T-cell (primary cell): Measurements from ENCODE around the gene FOXA3. TPM values are rescaled to one million over a fixed set of nuclear protein-coding genes. Genes with fewer than 3 reads are reported as not detected.
A peak's percentile ranks its signal among the peaks of the same experiment; 100 is the strongest.

ENCODE experiments used
- ATAC-seq, 4 experiments: fragments of 200-7000 bp in 3 of 4; fragments of 150-1000 bp in 1 of 4; cut with Tn5 transposase; replicated peaks in 1 of 4; 1 replicate in 3 of 4; 2 replicates in 1 of 4; pipeline ENCODE4 v1.10.0; 2021; ENCODE audit warnings: moderate library complexity in 3 of 4, mild to moderate bottlenecking in 2 of 4, moderate number of reproducible peaks in 1 of 4
- CTCF ChIA-PET, 2 donors: fragments of 300-600 bp; sonication (Branson Sonifier 250); formaldehyde crosslinking; loops; one replicate each; lab custom pipeline; 2022; ENCODE audit warnings: antibody characterized with exemption in 2 of 2; lab: Charles Lee
- POLR2A ChIA-PET, 2 donors: fragments of 300-600 bp; sonication (Branson Sonifier 250); formaldehyde crosslinking; loops; one replicate each; lab custom pipeline; 2022; ENCODE audit warnings: antibody characterized with exemption in 2 of 2; lab: Charles Lee
- DNase-seq, 35 experiments: peaks; one replicate each; pipeline versions ENCODE4 v3.0.0 to v3.0.0-alpha.2; 2013 to 2023
- H3K27ac ChIP-seq: one replicate; pipeline ENCODE4 v1.5.1; 2013; ENCODE audit warnings: low read length
- H3K27me3 ChIP-seq, 2 experiments: replicated peaks in 1 of 2; 1 replicate in 1 of 2; 2 replicates in 1 of 2; pipeline versions ENCODE4 v1.6.1 to v1.7.0; 2013; ENCODE audit warnings: low read length in 1 of 2, mixed read lengths in 1 of 2; ENCODE audit not compliant: control insufficient read depth in 2 of 2, insufficient read depth in 2 of 2; ENCODE audit errors: extremely low read depth in 1 of 2
- H3K36me3 ChIP-seq, 2 donors: 1 replicate in 1 of 2; 2 replicates in 1 of 2; pipeline versions ENCODE4 v1.6.1 to v1.7.0; 2013; ENCODE audit warnings: low read length in 1 of 2; ENCODE audit not compliant: control insufficient read depth in 2 of 2, insufficient read depth in 1 of 2; ENCODE audit errors: extremely low read depth in 1 of 2
- H3K4me1 ChIP-seq, 2 experiments: 1 replicate in 1 of 2; 2 replicates in 1 of 2; pipeline versions ENCODE4 v1.6.1 to v1.7.0; 2013; ENCODE audit warnings: low read length in 2 of 2, mixed read lengths in 1 of 2; ENCODE audit not compliant: insufficient read depth in 2 of 2, control insufficient read depth in 1 of 2; ENCODE audit errors: extremely low read depth in 1 of 2
- H3K4me3 ChIP-seq, 2 donors: 1 replicate in 1 of 2; 2 replicates in 1 of 2; pipeline versions ENCODE4 v1.5.1 to v1.7.0; 2013; ENCODE audit warnings: mild to moderate bottlenecking in 2 of 2, low read length in 1 of 2, moderate library complexity in 1 of 2; ENCODE audit not compliant: control insufficient read depth in 1 of 2; ENCODE audit errors: extremely low read depth in 1 of 2
- H3K9me3 ChIP-seq: 2 replicates; pipeline ENCODE4 v1.7.0; 2013
- H3K27ac Mint-ChIP-seq, 2 donors: one replicate each; pipeline ENCODE4 v1.8.0; 2020 to 2021; ENCODE audit warnings: mild to moderate bottlenecking in 2 of 2, mixed read lengths in 2 of 2
- H3K27me3 Mint-ChIP-seq, 2 donors: one replicate each; pipeline ENCODE4 v1.8.0; 2021 to 2022; ENCODE audit warnings: mixed read lengths in 2 of 2
- H3K36me3 Mint-ChIP-seq: one replicate; pipeline ENCODE4 v1.8.0; 2021; ENCODE audit warnings: mixed read lengths
- H3K4me1 Mint-ChIP-seq, 3 donors: one replicate each; pipeline ENCODE4 v1.8.0; 2020 to 2022; ENCODE audit warnings: mixed read lengths in 3 of 3, mild to moderate bottlenecking in 1 of 3
- H3K4me3 Mint-ChIP-seq, 3 donors: one replicate each; pipeline ENCODE4 v1.8.0; 2020 to 2022; ENCODE audit warnings: mild to moderate bottlenecking in 3 of 3, mixed read lengths in 3 of 3, moderate library complexity in 3 of 3
- H3K9me3 Mint-ChIP-seq, 3 donors: one replicate each; pipeline ENCODE4 v1.8.0; 2020 to 2022; ENCODE audit warnings: mixed read lengths in 3 of 3
- WGBS: methylation state at CpG from one replicate; pipeline ENCODE4 v1.1.5; 2013; ENCODE audit warnings: missing lambda C conversion rate; ENCODE audit not compliant: insufficient coverage; 5-methylcytosine and 5-hydroxymethylcytosine counted together
- total RNA-seq, 35 experiments: library from RNA in 6 of 35; stranded (reverse) in 6 of 35; fragments of 120-200 nt in 1 of 35; gene quantifications; one replicate each; pipeline versions ENCODE4 v1.2.1 to v1.2.4 and lab custom pipeline; 2013 to 2026

FOXA3 gene
- under 1 TPM in 1 of 5 donors, not detected in 4; 0.16 TPM for total RNA-seq
- 0.24 TPM for total RNA-seq (2013)
- 0 to 0.51 (median 0.07) reads per million in 29 experiments for total RNA-seq (lab: John Stamatoyannopoulos, UW)

GRCh38 chr19:45863840-45864628 lies at the start of gene FOXA3:
Gene FOXA3, plus strand, starts transcription at chr19:45864326. Its CDS starts 131 bp downstream, at chr19:45864457.
- Histone ChIP-seq H3K27me3 (peaks cover 0 to 26% of the 10 kb centered on the region in 2 experiments), H3K4me3 (peak within 1 kb of the TSS; percentile 90 to 95), H3K9me3 (no peaks in the 10 kb centered on the region), H3K27ac (no peak within 1 kb of the TSS), H3K36me3 (peaks cover 0 to 12% of the 10 kb centered on the region in 2 donors), H3K4me1 (peaks cover 0 to 32% of the 10 kb centered on the region in 2 experiments)
- peaks cover 15 to 18% of the 10 kb centered on the region in 2 donors for H3K27me3 Mint-ChIP-seq
- peak within 1 kb of the TSS; percentile 92 to 99 (median 95) for H3K4me3 Mint-ChIP-seq
- H3K27ac Mint-ChIP-seq = peak within 1 kb of the TSS; percentile 70 to 93
- ChIA-PET POLR2A (interaction anchor here in 1 of 2 donors (0.6 to 1.0 kb wide), 2 partner anchors 22 to 147 kb away, joined by 3 to 4 read pairs; partner anchors contain the start of gene IRF2BP1), CTCF (interaction anchor here (0.8 to 1.2 kb wide), 9 partner anchors 18 to 153 kb away, joined by 3 to 15 read pairs (median 4); partner anchors contain the start of genes CCDC61 (in 1 of the 2), DMWD (in 1 of the 2), IRF2BP1 (in 1 of the 2) and MYPOP (in 1 of the 2))
- H3K4me1 Mint-ChIP-seq = peaks cover 23 to 37% (median 29%) of the 10 kb centered on the region in 3 donors
- ATAC-seq (peak in 3 of 4 experiments; percentile 5 to 10 (median 8)), DNase-seq (peak in 26 of 35 experiments; percentile 17 to 75 (median 39))
- no peaks in the 10 kb centered on the region for H3K9me3 Mint-ChIP-seq
- WGBS = 3% methylated on average over 71 of the region's 71 CpGs
- H3K36me3 Mint-ChIP-seq = no peaks in the 10 kb centered on the region

GRCh38 chr19:45814851-45815480 lies 49.2 kb upstream of the FOXA3 start, which contains the start of gene RSPH6A:
Gene RSPH6A, minus strand, starts transcription at chr19:45815308. Its CDS starts 132 bp downstream, at chr19:45815176.
- Histone ChIP-seq H3K9me3 (no peaks in the 10 kb centered on the region), H3K4me1 (peaks cover 3 to 27% of the 10 kb centered on the region in 2 experiments), H3K36me3 (peaks cover 3 to 7% of the 10 kb centered on the region in 2 donors), H3K27ac (no peak within 1 kb of the TSS), H3K27me3 (peaks cover 0 to 31% of the 10 kb centered on the region in 2 experiments), H3K4me3 (peak within 1 kb of the TSS in 1 of 2 donors; percentile 23)
- 52% methylated on average over 33 of the region's 40 CpGs for WGBS
- no peak within 1 kb of the TSS for H3K27ac Mint-ChIP-seq
- peak within 1 kb of the TSS in 2 of 3 donors; percentile 21 to 53 for H3K4me3 Mint-ChIP-seq
- POLR2A ChIA-PET = interaction anchor here in 1 of 2 donors (0.6 kb wide), 1 partner anchor 21 kb away, joined by 6 read pairs; no protein-coding TSS in a partner anchor
- H3K36me3 Mint-ChIP-seq = peaks cover under 1% of the 10 kb centered on the region
- H3K4me1 Mint-ChIP-seq = peaks cover 0 to 3% (median 2%) of the 10 kb centered on the region in 3 donors
- CTCF ChIA-PET = no interaction called here
- no peak for ATAC-seq
- peaks cover 4 to 12% of the 10 kb centered on the region in 2 donors for H3K27me3 Mint-ChIP-seq
- no peak for DNase-seq
- H3K9me3 Mint-ChIP-seq = no peaks in the 10 kb centered on the region

DNA sequence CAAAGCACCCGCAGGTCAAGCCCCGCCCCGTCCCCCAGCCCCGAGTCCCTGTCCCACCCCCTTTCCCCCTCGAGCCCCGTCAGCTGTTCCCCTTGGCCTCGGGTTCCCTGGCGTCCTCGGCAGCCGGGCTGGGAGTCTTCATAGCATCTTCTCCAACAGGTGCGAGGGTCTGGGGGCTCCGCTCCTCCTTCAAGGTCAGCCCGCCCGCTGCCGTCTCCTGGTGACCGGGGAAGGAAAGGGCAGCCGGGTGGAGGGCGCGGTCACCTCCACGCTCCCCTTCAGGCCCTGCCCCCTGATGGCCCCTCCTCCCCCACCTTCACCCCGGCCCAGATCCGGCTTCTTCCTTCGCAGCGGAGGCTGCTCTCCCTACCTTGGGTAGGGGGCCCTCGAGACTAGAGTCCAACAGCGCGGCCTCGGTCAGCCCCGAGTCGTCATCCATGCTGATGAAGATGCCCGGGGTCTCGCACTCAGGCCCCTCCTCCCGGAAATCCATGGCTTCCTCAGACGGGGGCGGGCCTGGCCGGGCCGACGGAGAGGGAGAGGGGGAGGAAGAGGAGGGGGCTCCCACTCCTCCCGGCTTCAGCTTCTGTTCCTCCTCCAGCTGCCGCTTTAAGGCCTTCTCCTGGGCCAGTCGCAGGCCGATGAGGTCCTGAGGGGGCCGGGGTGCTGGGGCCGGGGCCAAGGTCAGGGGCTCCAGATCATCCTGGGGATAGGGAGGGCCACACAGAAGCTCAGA lies 48.5 kb upstream of the FOXA3 start:
- peak overlapping the region in 2 of 3 donors; percentile 21 to 53 for H3K4me3 Mint-ChIP-seq
- POLR2A ChIA-PET = no interaction called here

GRCh38 chr19:45816236-45817009 lies 47.7 kb upstream of the FOXA3 start:
- peak overlapping the region in 1 of 3 donors; percentile 53 for H3K4me3 Mint-ChIP-seq
- Histone ChIP-seq H3K9me3 (no peaks in the 10 kb centered on the region), H3K4me1 (peaks cover 3 to 27% of the 10 kb centered on the region in 2 experiments), H3K27ac (no peak overlapping the region), H3K27me3 (peaks cover 0 to 22% of the 10 kb centered on the region in 2 experiments), H3K36me3 (peaks cover 9% of the 10 kb centered on the region in 2 donors), H3K4me3 (no peak overlapping the region)
- H3K27ac Mint-ChIP-seq = no peak overlapping the region
- H3K9me3 Mint-ChIP-seq = no peaks in the 10 kb centered on the region
- H3K27me3 Mint-ChIP-seq = peaks cover 4 to 8% of the 10 kb centered on the region in 2 donors
- ATAC-seq (no peak), DNase-seq (no peak)
- ChIA-PET CTCF (interaction anchor here (0.6 to 1.4 kb wide), 9 partner anchors 17 to 283 kb away, joined by 3 to 8 read pairs (median 4); partner anchors contain the start of genes MYPOP (in 1 of the 2) and SIX5 (in 1 of the 2)), POLR2A (no interaction called here)
- H3K36me3 Mint-ChIP-seq = peaks cover 9% of the 10 kb centered on the region
- WGBS = 92% methylated on average over 4 of the region's 18 CpGs
- peaks cover 0 to 3% (median 2%) of the 10 kb centered on the region in 3 donors for H3K4me1 Mint-ChIP-seq

More for the DNA sequence above, 48.5 kb upstream of the FOXA3 start:
- H3K27me3 Mint-ChIP-seq = peaks cover 4 to 8% of the 10 kb centered on the region in 2 donors
- peaks cover 0 to 26% of the 10 kb centered on the region in 2 experiments for H3K27me3 ChIP-seq
- no peaks in the 10 kb centered on the region for H3K9me3 ChIP-seq
- ATAC-seq (no peak), DNase-seq (peak in 1 of 35 experiments; percentile 9)
- 35% methylated on average over 21 of the region's 44 CpGs for WGBS
- no peak overlapping the region for H3K27ac ChIP-seq
- peaks cover 3 to 9% of the 10 kb centered on the region in 2 donors for H3K36me3 ChIP-seq
- H3K4me1 Mint-ChIP-seq = peaks cover 0 to 3% (median 2%) of the 10 kb centered on the region in 3 donors
- H3K4me3 ChIP-seq = peak overlapping the region in 1 of 2 donors; percentile 23
- H3K36me3 Mint-ChIP-seq = peaks cover 5% of the 10 kb centered on the region
- H3K4me1 ChIP-seq = peaks cover 3 to 27% of the 10 kb centered on the region in 2 experiments
- H3K27ac Mint-ChIP-seq = no peak overlapping the region
- CTCF ChIA-PET = no interaction called here
- H3K9me3 Mint-ChIP-seq = no peaks in the 10 kb centered on the region

- peaks cover 0 to 3% (median 2%) of the 10 kb centered on the region in 3 donors for H3K4me1 Mint-ChIP-seq
- H3K4me3 ChIP-seq = no peak overlapping the region
- H3K27ac Mint-ChIP-seq = no peak overlapping the region
- H3K4me3 Mint-ChIP-seq = no peak overlapping the region
- DNase-seq (peak; percentile 86 to 98 (median 94)), ATAC-seq (peak; percentile 96 to 97 (median 97))
- H3K27me3 Mint-ChIP-seq = peaks cover 3 to 8% of the 10 kb centered on the region in 2 donors
- H3K9me3 Mint-ChIP-seq = no peaks in the 10 kb centered on the region
- no peaks in the 10 kb centered on the region for H3K9me3 ChIP-seq
- peaks cover 0 to 19% of the 10 kb centered on the region in 2 experiments for H3K27me3 ChIP-seq
- H3K36me3 ChIP-seq = peaks cover 11 to 12% of the 10 kb centered on the region in 2 donors
- 20% methylated on average over 17 of the region's 24 CpGs for WGBS
- POLR2A ChIA-PET = no interaction called here
- peaks cover 9% of the 10 kb centered on the region for H3K36me3 Mint-ChIP-seq
- no peak overlapping the region for H3K27ac ChIP-seq
- CTCF ChIA-PET = interaction anchor here (0.6 to 1.4 kb wide), 9 partner anchors 18 to 283 kb away, joined by 3 to 8 read pairs (median 4); partner anchors contain the start of genes MYPOP (in 1 of the 2) and SIX5 (in 1 of the 2)
- H3K4me1 ChIP-seq = peaks cover 3 to 27% of the 10 kb centered on the region in 2 experiments
Measured at GRCh38 chr19:45817010-45817724, 47.0 kb upstream of the FOXA3 start.
